GM21576 (cell line): Measurements from ENCODE around the gene FABP3.

Experiments
- ATAC-seq: cut with Tn5 transposase; IDR thresholded peaks from one replicate; pipeline ENCODE4 v1.9.1; 2021; ENCODE audit warnings: mild to moderate bottlenecking, moderate library complexity; ENCODE audit not compliant: unreplicated experiment

Gene FABP3

GRCh38 chr1:31324992-31325391, 47.9 kb downstream of the FABP3 start:
- no peak for ATAC-seq

GRCh38 chr1:31324093-31324492, 48.8 kb downstream of the FABP3 start:
- ATAC-seq: no peak

GRCh38 chr1:31318146-31318545, 54.7 kb downstream of the FABP3 start:
- no peak for ATAC-seq

GRCh38 chr1:31315902-31316301, 57.0 kb downstream of the FABP3 start:
- no peak for ATAC-seq
